ENCODE measurements around the gene HPS1.
"Not testable (repeated sequence)": the region's sequence is repeated elsewhere in the genome, so short reads cannot be mapped to it uniquely, and the experiment has no call there.

HPS1 gene

DNA sequence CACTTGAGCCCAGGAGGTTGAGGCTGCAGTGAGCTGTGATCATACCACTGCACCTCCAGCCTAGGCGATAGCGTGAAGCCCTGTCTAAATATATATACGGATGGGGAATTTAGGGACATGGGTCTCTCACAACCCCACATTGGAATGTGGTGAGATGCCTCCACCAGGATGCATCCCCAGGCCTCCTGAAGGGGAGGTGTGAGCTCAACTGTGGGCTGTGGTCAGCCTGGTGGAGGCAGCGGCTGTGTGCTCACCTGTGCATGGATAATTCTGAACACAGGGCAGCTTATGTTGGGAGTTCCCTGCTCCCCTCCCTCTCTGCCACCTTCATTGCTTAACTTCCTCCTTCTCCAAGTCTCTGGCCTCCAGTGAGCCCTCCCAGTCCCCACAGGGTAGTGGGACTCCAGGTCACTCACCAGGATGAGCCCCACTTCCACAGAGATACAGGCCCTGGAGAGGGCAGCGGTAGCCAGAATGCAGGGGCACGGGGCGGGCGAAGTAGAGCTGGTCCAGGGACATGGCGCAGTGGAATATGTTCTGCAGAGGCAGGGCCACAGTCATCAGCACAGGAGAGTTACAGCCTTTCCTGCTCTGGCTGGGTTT, 62.1 kb downstream of the HPS1 start:
- no peak for DNase-seq

DNA sequence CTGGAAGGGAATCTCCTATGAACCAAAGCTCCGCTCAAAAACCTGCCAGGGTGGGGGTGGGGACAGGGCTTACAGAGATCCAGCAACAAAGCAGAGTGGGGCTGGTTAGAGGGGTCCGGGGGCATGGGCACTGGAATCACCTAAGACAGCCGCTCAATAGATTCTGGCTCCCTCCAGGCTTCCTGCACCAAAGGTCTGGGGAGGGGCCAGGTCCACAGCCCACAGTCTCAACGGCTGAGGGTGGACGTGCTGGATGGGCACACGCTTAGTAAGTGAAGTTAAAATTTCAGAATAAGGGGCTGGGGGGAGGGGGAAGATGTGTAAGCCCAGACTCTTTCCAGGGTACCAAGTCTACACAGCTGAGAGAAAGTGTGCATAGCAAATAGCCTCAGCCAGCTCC, 62.9 kb downstream of the HPS1 start:
- DNase-seq = no peak

DNA sequence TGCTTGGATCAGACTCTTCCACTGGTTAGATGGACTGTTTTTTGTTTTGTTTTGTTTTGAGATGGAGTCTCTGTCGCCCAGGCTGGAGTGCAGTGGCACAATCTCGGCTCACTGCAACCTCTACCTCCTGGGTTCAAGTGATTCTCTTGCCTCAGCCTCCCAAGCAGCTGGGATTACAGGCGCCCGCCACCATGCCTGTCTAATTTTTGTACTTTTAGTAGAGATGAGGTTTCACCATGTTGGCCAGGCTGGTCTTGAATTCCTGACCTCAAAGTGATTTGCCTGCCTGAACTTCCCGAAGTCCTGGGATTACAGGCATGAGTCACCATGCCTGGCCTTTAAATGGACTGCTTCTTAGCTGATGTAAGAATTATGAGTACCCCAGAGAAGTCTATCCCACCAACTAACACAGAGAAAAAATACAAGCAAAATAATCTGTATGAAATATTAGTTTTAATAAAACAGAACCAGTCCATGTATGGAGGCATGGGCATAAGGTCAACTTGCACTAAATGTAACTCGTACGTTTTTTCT, 63.5 kb downstream of the HPS1 start:
- not testable (repeated sequence) for DNase-seq

DNA sequence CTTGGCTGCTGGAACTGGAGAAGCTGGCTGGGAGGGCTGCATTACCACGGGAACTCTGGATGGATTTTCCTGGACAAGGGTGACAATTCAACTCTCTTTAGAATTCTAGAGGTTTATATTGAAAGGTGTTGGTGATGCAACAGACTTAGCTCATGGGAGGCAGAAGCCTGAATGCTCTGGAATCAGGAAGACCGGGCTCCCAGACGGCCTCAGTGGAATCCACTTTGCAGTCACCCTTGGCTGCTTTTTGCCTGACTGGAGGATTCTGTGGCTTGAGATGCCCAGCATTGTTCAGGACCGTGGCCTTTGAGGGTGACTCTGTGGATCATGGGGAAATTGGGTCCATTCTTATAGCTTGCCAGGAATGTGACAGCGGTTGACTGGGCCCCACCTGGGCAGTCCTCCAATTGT, 64.0 kb downstream of the HPS1 start:
- no peak for DNase-seq

DNA sequence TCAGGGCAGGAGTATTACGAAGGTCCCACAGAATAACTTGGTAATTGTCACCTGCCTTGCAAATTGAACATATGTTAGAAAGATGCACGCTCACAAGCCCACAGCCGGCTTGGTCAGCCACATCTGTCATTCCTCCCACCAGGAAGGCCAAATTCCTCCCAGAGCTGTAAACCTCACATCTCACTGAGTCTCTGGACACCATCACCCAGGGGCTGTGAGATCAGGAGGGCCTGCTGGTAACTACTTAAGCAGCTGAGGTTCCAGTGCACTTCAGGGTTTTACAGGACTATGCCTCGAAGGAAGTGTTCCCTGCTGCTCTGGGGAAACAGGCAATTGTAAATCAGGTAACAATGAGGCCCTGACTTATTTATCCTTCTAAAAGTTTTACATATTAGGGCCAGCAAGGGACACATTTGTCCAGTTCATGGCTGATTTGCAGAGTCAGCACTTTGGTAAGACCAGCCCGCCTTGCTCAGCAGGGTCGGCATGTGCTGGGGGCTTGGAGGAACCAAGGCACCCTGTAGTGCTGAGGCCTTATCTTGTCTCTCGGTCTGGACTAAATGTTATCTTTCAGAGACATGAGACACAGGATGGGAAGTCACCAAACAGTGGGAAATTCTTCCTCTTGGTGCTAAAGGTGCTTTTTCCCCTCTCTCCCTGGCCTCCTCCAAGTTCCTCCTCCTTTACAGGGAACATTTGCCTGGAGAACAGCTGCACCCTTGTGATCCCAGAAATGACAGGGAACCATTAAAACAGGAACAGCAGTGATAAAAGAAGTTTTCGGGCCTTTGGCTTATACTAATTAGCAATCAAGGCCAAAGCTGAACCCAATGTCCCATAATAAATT, 66.0 kb downstream of the HPS1 start:
- DNase-seq = no peak

DNA sequence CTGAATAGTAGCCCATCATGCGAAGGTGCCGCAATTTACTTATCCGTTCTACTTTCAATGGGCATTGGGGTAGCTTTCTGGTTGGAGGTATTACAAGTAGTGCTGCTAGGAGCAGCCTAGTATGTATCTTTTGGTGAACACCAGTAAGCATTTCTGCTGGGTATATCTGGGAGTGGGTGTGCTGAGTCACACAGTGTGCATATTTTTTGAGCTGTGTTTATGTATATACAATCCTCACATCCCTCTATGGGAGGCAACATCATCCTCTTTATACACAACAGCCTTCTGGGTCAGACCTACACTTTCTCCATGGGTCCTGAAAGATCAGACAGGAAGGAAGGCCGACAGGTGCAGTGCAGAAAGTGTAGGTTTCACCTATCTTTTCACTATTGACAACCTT, 68.0 kb downstream of the HPS1 start:
- no peak for DNase-seq

DNA sequence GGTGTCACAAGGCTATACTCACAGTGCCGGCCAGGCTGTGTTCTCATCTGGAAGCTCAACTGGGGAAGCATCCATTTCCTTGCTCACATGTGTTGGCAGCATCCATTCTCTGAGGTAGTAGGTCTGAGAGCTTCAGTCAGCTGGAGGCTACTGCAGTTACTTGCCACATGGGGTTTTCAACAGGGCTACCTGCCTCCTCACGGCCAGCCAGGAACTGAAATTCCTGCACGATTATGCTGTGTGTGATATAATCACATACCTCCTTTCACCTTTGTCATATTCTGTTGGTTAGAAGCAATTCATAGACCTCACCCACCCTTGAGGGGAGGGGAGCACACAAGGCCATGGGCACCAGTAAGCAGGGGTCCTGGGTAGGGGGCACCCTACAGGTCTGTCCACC, 69.2 kb downstream of the HPS1 start:
- no peak for DNase-seq

DNA sequence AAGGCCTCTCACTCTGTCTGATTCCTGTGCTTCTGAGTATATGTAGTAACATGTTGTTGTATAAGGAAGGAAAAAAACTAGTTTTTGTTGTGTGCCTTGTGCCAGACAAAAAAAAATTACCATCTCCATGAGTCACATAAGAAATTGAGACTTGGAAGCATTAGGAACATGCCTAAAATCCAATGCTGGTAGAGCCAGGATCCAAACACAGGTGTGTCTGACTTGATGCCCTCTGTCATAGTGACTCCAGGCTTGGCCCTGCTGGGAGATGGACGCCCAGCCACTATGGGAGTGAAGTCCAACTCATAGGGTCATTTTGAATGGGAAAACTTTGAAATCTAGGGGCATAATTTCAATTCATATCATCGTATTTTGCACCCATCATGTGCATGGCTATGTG, 69.7 kb downstream of the HPS1 start:
- no peak for DNase-seq

DNA sequence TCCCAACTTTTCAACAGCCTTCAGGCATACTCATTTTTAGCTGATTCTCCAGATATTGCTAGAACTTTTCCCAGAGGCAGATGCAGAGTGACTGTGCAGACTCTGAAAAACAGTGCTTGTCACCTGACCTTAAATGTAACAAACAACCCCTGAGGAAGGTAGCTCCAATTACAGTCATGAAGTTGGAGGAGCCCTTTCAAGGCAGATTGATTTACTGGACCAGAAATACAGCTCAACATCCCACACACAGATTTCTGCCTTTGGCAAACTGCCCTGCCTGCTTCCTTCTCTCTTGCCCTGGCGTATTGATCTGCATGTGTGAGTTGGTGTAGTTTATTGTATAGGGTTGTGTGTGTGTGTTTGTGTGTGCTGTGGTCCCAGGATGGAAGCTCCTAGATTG, 70.2 kb downstream of the HPS1 start:
- DNase-seq = no peak

DNA sequence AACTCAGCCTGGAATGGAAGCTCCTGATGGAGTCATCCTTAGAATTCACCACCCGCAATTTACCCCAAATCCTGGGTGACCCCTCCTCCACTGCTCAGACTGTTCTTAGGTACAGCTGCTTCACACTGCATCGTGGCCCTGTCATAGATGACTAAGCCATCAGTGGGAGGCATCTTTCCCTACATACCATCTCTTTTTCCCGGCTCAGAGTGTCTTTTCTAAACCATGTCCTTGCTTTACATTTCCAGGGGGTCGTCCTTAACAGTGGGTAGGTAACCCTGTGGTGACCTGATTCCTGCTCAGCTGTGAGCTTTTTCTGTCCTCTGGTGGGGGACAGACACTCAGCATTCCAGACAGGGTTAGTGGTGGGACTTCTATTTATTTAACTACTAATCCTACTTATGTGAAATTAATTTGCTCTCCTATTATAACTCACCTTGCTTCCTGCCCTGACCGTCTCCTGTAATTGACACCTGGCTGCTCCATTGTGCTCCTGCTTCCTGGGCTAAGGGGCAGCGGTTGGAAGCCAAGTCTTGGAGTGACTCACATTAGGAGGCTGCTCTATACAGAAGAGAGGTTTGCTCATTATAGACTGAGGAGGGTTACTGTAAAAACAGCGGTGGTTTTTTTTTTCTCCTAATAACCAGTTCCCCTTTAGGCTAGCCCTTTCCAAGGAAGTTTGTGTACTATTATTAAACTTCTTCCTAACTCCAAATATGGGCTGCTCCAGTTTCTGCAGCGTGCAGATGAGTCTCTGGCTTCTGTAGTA, 72.3 kb downstream of the HPS1 start:
- no peak for DNase-seq

DNA sequence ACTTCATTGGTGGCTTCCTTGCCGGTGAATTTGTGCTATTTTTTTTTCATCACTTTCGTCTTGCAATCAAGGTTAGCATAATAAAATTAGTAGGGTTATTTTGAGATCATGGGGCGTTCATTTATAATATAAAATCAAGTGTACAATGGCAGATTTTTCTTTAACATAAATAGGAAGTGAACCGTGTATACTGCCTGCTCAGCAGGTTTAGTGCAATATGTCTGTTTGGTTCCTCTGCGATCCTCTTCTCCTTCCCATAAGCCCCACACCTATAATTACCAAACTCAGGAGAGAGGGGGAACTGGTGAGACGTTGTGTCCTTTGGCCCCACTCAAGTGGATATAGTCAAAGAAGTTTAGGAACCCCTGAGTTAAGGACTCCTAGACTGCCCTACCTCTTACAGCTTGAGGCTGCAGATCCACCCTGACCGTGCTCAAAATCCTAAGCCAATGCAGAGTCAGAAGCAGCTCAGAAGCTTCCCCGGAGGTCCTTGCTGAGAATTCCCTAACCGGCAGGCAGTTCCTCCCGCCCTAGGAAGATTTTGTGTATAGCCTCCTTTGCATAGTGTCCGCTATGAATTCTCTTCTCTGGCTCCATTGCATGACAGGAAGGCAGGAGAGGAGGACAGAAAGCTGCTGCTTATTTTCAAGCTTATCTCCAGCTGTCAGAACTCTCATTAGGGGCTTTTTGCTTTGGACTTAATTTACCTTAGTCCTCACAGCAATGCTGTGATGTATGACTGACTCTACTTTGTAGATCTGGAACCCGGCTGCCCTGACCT, 73.3 kb downstream of the HPS1 start:
- no peak for DNase-seq

DNA sequence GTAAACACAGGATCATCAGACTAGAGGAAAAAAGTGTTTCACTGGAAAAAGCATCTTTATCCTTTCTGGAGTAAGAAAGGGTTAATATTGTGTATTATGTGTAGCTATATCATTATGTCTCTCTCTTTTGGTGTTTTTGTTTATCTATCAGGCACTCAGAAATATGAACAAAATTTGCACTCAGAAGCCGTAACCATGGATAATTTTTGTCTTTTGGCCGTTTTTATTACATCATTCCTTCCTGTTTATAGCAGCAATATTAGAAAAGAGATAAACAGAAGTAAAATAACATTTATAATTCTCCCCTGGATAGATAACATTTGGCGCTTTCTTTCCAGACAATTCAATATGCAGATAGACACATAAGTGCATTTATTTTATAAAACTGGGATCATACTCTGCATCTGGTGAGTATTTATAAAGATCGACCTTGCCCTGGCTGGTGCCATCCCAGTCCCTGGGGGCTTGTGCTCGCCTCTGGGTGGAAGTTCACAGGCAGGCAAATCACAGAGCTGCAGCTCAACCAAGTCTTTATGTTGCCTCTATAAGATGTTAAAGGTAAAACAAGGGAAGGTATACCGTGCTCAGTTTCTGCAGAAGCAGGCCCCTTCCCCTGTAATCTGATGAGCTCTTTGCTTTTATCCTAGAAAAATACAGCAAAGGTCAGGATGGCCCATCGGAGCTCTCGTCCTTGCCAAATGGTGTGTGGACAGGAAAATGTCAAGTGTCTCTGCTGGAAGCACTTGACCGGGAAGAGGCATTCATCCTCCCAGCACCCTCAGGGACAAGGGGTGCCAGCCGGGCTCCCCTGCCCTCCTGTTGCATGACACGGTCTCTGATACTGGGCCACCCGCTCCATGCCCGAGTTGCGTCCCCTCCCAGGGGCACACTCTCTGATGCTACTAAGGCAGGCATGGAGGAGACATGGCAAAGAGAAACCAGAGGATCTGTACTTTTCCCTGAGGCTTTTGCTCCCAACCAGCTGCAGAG, 75.6 kb downstream of the HPS1 start:
- no peak for DNase-seq

DNA sequence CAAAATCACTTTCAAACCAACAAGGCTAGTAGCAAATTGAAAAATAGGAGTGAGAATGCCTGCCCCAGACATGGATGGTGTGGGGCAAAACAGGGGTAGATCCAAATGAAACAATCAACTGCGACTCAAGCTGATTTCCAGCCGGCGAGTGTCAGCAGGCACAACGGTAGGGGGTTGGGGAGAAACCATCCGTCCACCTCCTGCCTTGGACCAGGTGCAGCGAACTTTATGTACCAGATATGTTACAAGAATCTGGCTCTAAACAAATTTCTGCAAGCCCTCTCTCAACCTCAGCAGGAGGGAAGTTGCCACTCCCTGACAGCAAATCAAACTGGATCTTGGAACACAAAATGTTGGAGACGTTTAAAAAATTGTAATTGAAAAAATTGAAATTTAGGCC, 76.9 kb downstream of the HPS1 start:
- DNase-seq = no peak

DNA sequence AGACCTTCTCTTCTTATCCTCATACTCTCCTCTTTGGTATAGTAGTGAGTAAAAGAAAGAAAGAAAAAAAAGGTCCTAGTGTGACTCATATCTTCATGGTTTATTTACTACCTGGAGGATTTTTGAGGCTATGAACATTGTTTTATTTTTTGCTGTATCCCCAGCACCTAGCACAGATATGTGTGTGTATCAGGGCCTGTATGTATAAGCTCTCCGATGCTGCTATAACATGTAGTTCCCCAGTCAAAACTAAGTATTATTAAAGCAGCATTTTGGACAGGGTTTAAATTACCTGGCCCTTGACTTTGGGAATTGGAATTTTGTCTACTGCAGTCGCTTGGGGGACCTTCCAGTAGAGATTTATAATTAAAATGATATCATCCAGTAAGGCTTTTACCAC, 78.1 kb downstream of the HPS1 start:
- no peak for DNase-seq

DNA sequence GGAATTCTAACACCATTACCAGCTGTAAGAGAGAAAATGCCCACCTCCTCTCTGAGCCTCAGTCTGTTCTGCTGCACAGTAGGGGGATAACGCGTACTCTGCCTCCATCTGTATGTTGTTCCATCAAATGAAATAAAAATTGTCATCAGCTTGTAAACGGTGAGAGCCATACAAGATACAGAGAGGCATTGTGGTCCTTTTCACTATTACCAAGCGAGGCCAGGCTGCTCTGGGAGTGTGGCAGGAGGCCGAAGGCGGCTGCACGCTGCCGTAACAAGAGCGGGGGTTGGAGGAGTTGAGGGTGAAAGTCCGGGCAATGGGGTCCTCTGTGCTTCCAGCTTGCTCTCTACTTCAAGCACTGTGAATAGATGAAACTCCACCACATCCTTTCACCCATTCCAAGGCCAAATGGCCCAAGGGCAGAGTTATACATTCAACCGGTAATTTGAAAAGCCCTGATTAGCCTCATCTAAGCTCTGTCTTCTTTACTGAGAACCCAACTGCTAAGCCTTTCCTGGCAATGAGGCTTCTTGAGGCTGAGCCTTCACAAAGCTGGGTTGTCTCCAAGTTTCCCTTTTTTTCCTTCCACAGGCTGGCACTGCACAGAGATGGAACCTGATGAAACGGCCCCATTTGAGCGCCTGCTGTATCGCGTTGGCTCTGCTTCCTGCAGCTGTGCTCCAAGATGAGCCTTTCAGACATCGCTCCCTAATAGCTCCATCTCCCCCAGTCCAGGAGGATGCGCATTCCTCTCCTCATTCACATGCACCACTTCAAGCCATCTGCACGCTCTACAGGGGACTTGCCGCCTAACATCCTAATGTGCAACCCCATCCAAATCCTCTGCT, 78.9 kb downstream of the HPS1 start:
- no peak for DNase-seq
